Spleen (tissue), 11 donors: Measurements from ENCODE around the gene TLCD5. TPM values are rescaled to one million over a fixed set of nuclear protein-coding genes. Genes with fewer than 3 reads are reported as not detected.

ENCODE experiments used
- DNase-seq: peaks from one replicate; pipeline ENCODE4 v3.0.0-alpha.2; 2020
- H3K27ac ChIP-seq, 8 donors: fragments of 200-600 bp; sonication (generic) in 7 of 8; 1 replicate in 4 of 8; 2 replicates in 4 of 8; pipeline versions ENCODE4 v1.5.0 to v1.8.0; 2016 to 2021; ENCODE audit warnings: inconsistent platforms in 4 of 8, mild to moderate bottlenecking in 4 of 8, moderate library complexity in 1 of 8
- H3K27me3 ChIP-seq, 7 donors: fragments of 200-600 bp; sonication (generic) in 6 of 7; replicated peaks in 1 of 7; 1 replicate in 4 of 7; 2 replicates in 3 of 7; pipeline versions ENCODE4 v1.5.0 to v1.8.0; 2016 to 2021; ENCODE audit warnings: inconsistent platforms in 3 of 7, mild to moderate bottlenecking in 1 of 7
- H3K36me3 ChIP-seq, 6 donors: fragments of 200-600 bp; sonication (generic) in 5 of 6; 1 replicate in 4 of 6; 2 replicates in 2 of 6; pipeline versions ENCODE4 v1.5.0 to v1.8.0; 2016 to 2021; ENCODE audit warnings: inconsistent platforms in 2 of 6
- H3K4me1 ChIP-seq, 6 donors: fragments of 200-600 bp; sonication (generic) in 5 of 6; 1 replicate in 3 of 6; 2 replicates in 3 of 6; pipeline versions ENCODE4 v1.5.0 to v1.8.0; 2016 to 2021; ENCODE audit warnings: inconsistent platforms in 3 of 6
- H3K4me3 ChIP-seq, 8 donors: fragments of 200-600 bp; sonication (generic) in 7 of 8; 1 replicate in 4 of 8; 2 replicates in 4 of 8; pipeline versions ENCODE4 v1.5.0 to v1.8.0; 2016 to 2021; ENCODE audit warnings: inconsistent platforms in 4 of 8, mild to moderate bottlenecking in 4 of 8, moderate library complexity in 2 of 8
- H3K9me3 ChIP-seq, 8 donors: fragments of 200-600 bp; sonication (generic) in 7 of 8; 1 replicate in 4 of 8; 2 replicates in 4 of 8; pipeline versions ENCODE4 v1.5.0 to v1.8.0; 2016 to 2021; ENCODE audit warnings: inconsistent platforms in 4 of 8
- CTCF ChIP-seq, 11 experiments: fragments of 200-600 bp in 7 of 11; fragments of 450-650 bp in 4 of 11; sonication (generic) in 4 of 11; IDR thresholded peaks in 8 of 11; conservative IDR thresholded peaks in 3 of 11; 1 replicate in 7 of 11; 2 replicates in 4 of 11; pipeline versions ENCODE4 v1.4.0 to v1.8.0; 2016 to 2021; ENCODE audit warnings: antibody characterized with exemption in 11 of 11, inconsistent platforms in 4 of 11, mild to moderate bottlenecking in 1 of 11
- POLR2A ChIP-seq, 3 donors: fragments of 450-650 bp; IDR thresholded peaks; one replicate each; pipeline ENCODE4 v1.5.1; 2017; ENCODE audit warnings: antibody characterized with exemption in 3 of 3, mild to moderate bottlenecking in 1 of 3
- POLR2AphosphoS5 ChIP-seq, 3 donors: sonication (generic); formaldehyde crosslinking; IDR thresholded peaks; one replicate each; pipeline ENCODE4 v1.5.1; 2017; ENCODE audit warnings: antibody characterized with exemption in 3 of 3
- WGBS, 5 donors: extraction: QIAGEN DNeasy Blood & Tissue Kit in 3 of 5; methylation state at CpG; one replicate each; pipeline versions ENCODE4 v1.1.5 to v1.1.7; 2013 to 2018; 5-methylcytosine and 5-hydroxymethylcytosine counted together
- intact Hi-C: fragments of 100-400 bp; cut with DNase I; formaldehyde crosslinking; loops from one replicate; pipeline ENCODE4 v1.15.0; 2023; ENCODE audit warnings: low total_unique reads
- polyA plus RNA-seq, 3 donors: library from polyadenylated mRNA; stranded (reverse); fragments of 200-250 nt; gene quantifications; one replicate each; pipeline ENCODE4 v1.2.1, GENCODE V29; 2013
- total RNA-seq, 7 donors: library from RNA; depleted of rRNA in 3 of 7; stranded (reverse); fragments of >200 nt in 3 of 7; fragmentation: NEBNext Ultra II Directional in 4 of 7; extraction: Animal tissue kit (Norgen Biotek cat#: 25700) in 4 of 7; gene quantifications; one replicate each; pipeline versions ENCODE4 v1.1.0 to v1.2.1, GENCODE V29; 2016 to 2021
- donor health status: healthy with polysubstance abuse.
- donor health status: DM: no; HTN: no; CAD: no; lungs with moderate emphysema.
- donor health status: DM: no; HTN: no; CAD: no.
- donor health status: Bipolar disorder and iron deficiency.
- donor health status: healthy.
- donor health status: DM: no; HTN: no; CAD: no.
- donor health status: DM: yes; HTN: yes; CAD: no.

TLCD5 gene
- total and polyA plus RNA-seq, 10 donors = 0.93 to 6.6 (median 3.8) TPM

- no peak for DNase-seq
These were observed 13.2 kb downstream of the TLCD5 start for GRCh38 chr11:120338107-120338933.

GRCh38 chr11:120339394-120339890 lies 14.3 kb downstream of the TLCD5 start:
- WGBS, 5 donors = 31 to 44% (median 36%) methylated on average over 6 of the region's 6 CpGs
- Histone ChIP-seq H3K27ac (peak overlapping the region in 7 of 8 donors; percentile 87 to 95 (median 91)), H3K36me3 (no peaks in the 10 kb centered on the region), H3K4me1 (peaks cover 11 to 94% (median 68%) of the 10 kb centered on the region in 6 donors), H3K27me3 (peaks cover 0 to 85% (median 9%) of the 10 kb centered on the region in 7 donors), H3K9me3 (peaks cover 0 to 5% (median 0%) of the 10 kb centered on the region in 8 donors), H3K4me3 (peak overlapping the region in 6 of 8 donors; percentile 73 to 94 (median 84))
- intact Hi-C loops = loop anchor here (10.0 kb wide), 1 partner anchor 345 kb away; no protein-coding TSS in a partner anchor
- TF ChIP-seq POLR2AphosphoS5 (IDR thresholded peaks at IDR 0.05) = peak in 1 of 3 donors; percentile 54
- no peak for TF ChIP-seq POLR2A (IDR thresholded peaks at IDR 0.05)
- no peak for TF ChIP-seq CTCF (IDR thresholded peaks at IDR 0.05 in 8 of 11, conservative IDR thresholded peaks at IDR 0.05 in 3 of 11)
- no peak for DNase-seq

More at GRCh38 chr11:120338107-120338933, 13.2 kb downstream of the TLCD5 start:
- H3K27me3 ChIP-seq = peaks cover 0 to 87% (median 9%) of the 10 kb centered on the region in 7 donors
- intact Hi-C loops = loop anchor here (10.0 kb wide), 1 partner anchor 346 kb away; no protein-coding TSS in a partner anchor
- H3K27ac ChIP-seq = peak overlapping the region in 7 of 8 donors; percentile 87 to 95 (median 91)
- peaks cover 0 to 5% (median 0%) of the 10 kb centered on the region in 8 donors for H3K9me3 ChIP-seq
- WGBS, 5 donors = 45 to 71% (median 62%) methylated on average over 7 of the region's 7 CpGs
- no peaks in the 10 kb centered on the region for H3K36me3 ChIP-seq
- peaks cover 0 to 85% (median 57%) of the 10 kb centered on the region in 6 donors for H3K4me1 ChIP-seq
- TF ChIP-seq POLR2AphosphoS5 (IDR thresholded peaks at IDR 0.05) (no peak), POLR2A (IDR thresholded peaks at IDR 0.05) (no peak), CTCF (IDR thresholded peaks at IDR 0.05 in 8 of 11, conservative IDR thresholded peaks at IDR 0.05 in 3 of 11) (no peak)
- peak overlapping the region; percentile 73 to 94 (median 86) for H3K4me3 ChIP-seq

GRCh38 chr11:120340529-120340928 lies 15.4 kb downstream of the TLCD5 start:
- Histone ChIP-seq H3K4me1 (peaks cover 19 to 94% (median 71%) of the 10 kb centered on the region in 6 donors), H3K27ac (peak overlapping the region in 2 of 8 donors; percentile 94 to 95), H3K9me3 (peaks cover 0 to 5% (median 0%) of the 10 kb centered on the region in 8 donors), H3K4me3 (no peak overlapping the region), H3K36me3 (no peaks in the 10 kb centered on the region), H3K27me3 (peaks cover 0 to 92% (median 9%) of the 10 kb centered on the region in 7 donors)
- WGBS, 5 donors = 63 to 78% (median 66%) methylated on average over 2 of the region's 2 CpGs
- TF ChIP-seq POLR2AphosphoS5 (IDR thresholded peaks at IDR 0.05) (no peak), CTCF (IDR thresholded peaks at IDR 0.05 in 8 of 11, conservative IDR thresholded peaks at IDR 0.05 in 3 of 11) (no peak), POLR2A (IDR thresholded peaks at IDR 0.05) (no peak)
- intact Hi-C loops = no loop called here
- no peak for DNase-seq

- DNase-seq = no peak
- no peak overlapping the region for H3K4me3 ChIP-seq
- peaks cover 24 to 98% (median 77%) of the 10 kb centered on the region in 6 donors for H3K4me1 ChIP-seq
- intact Hi-C loops = no loop called here
- TF ChIP-seq POLR2AphosphoS5 (IDR thresholded peaks at IDR 0.05) = no peak
- TF ChIP-seq POLR2A (IDR thresholded peaks at IDR 0.05) = no peak
- TF ChIP-seq CTCF (IDR thresholded peaks at IDR 0.05 in 8 of 11, conservative IDR thresholded peaks at IDR 0.05 in 3 of 11) = no peak
- peaks cover 0 to 5% (median 0%) of the 10 kb centered on the region in 8 donors for H3K9me3 ChIP-seq
- peaks cover 0 to 93% (median 9%) of the 10 kb centered on the region in 7 donors for H3K27me3 ChIP-seq
- H3K36me3 ChIP-seq = no peaks in the 10 kb centered on the region
- H3K27ac ChIP-seq = no peak overlapping the region
- WGBS, 5 donors = 67 to 78% (median 68%) methylated on average over 3 of the region's 3 CpGs
These were observed 17.1 kb downstream of the TLCD5 start for GRCh38 chr11:120342226-120342625.
